Kasumi-1 (cell line): ENCODE measurements around the gene APOO.
"Not testable (repeated sequence)": the region's sequence is repeated elsewhere in the genome, so short reads cannot be mapped to it uniquely, and the experiment has no call there.

Source experiments
- DNase-seq, 2 experiments: peaks; one replicate each; lab custom pipeline; 2025; lab: John Stamatoyannopoulos, UW

The APOO gene

DNA sequence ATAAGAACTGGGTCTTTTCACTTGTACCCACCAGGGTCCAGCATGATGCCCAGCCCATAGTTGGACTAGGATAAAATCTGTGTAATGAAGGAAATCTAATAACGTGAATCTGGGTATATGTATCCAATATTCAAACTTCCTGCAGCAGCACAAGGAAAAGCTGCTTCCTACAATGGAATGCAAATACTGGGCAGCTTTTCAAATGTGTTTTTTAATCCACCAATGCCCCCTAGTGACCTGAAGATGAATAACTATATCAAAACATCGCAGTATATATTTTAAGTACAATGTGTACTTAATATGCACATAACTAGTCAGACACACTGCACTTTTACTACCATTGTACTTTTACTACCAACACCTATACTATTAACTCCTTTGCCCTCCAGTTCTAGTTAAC lies 5.3 kb downstream of the APOO start:
- peak; percentile 50 for DNase-seq

DNA sequence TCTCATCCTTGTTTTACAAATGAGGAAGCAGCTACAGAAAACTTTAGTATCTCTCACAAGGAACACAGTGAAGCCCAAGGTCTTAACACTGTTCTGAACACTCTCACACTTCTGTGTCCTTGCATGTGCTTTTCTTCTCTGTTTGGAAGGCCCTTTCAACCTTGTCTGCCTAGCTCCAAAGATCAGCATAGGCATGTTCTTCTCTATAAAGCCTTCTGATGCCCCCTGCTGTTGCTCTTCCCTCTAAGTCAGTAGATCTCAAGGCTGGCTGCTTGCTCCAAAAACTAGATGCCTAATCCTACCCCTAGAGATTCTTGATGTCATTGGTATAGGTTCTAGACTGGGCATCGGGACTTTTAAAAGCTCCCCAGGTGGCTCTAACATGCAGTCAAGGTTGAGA lies 5.9 kb downstream of the APOO start:
- DNase-seq, result peak; percentile 82 to 86

DNA sequence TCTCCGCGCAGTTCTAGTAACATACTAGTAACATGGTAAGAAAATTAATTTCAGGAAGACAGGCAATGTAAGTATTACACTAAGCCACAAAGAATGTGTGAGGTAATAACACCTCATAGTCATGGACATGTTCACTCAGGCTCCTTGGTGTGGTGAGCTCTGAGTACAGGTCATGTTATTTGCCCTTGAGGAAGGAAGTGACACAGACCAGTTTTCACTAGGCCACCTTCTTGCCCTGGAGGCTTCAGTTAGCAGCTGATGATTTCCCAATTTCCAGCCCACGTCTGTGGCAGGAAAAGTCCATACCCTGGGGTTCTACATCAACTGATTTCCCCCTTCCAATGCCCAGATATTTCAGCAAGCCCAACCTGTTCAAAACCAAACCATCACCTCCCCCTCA lies 6.7 kb downstream of the APOO start:
- DNase-seq, result peak; percentile 21 to 43

DNA sequence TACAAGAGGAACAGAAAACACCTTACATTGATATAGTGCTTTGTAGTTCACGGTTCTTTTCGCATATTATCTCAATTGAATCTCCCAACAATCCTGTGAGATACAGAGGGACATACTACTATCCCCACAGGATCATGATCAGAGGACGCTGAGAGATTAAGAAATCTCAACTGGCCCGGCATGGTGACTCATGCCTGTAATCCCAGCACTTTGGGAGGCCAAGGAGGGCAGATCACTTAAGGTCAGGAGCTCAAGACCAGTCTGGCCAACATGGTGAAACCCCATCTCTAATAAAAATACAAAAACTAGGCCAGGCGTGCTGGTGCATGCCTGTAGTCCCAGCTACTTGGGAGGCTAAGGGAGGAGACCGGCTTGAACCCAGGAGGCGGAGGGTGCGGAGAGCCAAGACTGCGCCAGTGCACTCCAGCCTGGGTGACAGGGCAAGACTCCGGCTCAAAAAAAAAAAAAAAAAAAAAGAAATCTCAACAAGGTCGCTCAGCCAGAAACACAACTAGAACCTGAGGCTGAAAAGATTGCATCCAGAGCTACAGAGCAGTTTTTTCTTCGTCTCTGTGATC lies 7.4 kb downstream of the APOO start:
- DNase-seq, result no peak

DNA sequence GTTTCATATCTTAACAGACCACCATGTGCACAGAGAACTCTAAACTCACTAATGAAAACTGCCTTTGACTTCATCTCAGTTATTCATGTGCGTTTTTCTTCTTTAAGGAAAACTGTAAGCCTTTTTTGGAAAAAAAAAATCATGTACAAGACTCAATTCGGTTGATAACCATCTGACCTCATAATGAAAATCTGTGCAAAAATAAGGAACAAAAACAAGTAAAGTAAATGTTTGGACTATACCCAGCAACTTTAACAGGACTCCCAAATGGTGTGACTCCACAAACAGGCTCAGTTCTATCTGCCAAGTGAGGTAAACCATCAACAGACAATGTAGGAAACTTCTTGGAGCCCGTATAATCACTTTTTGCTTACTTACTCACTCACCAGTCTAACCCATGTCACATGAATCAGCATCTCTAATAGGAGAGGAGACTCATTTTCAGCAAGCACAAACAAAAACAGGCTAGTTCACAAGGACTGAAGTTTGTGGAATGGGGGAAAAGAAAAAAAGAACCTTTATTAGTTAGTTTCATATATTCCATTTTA lies 9.3 kb downstream of the APOO start:
- no peak for DNase-seq

DNA sequence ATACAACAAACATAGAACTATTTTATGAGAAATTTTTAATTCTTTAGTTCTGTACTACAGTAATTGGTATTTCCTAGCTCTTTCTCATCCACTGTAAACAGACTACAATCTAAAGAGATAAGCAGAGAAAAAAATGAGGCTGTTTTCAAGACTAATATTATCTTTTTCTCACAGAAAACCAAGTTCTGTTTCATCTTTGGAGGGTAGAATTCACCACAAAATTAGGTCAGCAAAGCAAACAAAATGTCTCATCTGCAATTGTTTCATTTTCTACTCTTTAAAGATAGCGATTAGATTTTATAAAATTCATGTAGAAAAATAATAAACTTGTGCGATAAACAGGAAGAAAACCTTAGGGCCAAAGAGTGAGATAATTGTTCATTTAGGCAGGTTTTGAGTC lies 10.8 kb downstream of the APOO start:
- DNase-seq, result no peak

DNA sequence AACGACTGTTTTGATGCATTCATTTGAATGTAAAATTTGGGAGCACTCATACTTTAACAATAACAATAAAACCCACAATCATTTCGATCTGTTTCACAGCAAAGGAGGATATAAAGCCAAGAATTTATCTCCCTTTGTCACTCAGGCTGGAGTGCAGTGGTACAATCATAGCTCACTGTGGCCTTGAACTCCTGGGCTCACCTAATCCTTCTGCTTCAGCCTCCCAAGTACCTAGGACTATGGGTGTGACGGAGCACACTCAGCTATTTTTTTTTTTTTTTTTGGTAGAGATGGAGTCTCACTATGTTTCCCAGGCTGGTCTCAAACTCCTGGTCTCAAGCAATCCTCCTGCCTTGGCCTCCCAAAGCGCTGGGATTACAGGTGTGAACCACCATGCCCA lies 11.2 kb downstream of the APOO start:
- not testable (repeated sequence) for DNase-seq

DNA sequence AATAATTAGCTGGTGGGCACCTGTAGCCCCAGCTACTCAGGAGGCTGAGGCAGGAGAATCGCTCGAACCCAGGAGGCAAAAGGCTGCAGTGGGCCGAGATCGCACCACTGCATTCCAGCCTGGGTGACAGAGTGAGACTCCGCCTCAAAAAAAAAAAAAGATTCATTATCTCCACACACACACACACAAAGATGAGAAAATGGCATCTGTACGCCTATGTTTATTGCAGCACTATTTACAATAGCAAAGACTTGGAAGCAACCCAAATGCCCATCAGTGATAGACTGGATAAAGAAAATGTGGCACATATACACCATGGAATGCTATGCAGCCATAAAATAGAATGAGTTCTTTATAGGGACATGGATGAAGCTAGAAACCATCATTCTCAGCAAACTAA lies 12.7 kb downstream of the APOO start:
- DNase-seq, result not testable (repeated sequence)

DNA sequence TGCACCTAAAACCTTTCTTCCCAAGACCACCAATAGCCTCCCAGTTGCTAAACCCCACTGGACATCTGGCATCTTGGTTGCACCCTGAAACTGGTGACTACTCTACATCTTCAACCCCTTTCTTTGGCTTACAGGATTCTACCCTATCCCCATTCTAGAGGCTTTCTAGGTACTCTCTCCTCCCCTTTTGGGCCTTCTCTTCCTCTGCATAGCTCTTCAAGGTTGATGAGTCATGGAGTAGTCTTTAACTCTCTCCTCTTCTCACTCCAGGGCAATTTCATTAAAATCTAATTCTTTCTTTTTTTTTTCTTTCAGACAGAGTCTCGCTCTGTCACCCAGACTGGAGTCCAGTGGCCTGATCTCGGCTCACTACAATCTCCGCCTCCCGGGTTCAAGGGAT lies 16.8 kb downstream of the APOO start:
- DNase-seq, result no peak

DNA sequence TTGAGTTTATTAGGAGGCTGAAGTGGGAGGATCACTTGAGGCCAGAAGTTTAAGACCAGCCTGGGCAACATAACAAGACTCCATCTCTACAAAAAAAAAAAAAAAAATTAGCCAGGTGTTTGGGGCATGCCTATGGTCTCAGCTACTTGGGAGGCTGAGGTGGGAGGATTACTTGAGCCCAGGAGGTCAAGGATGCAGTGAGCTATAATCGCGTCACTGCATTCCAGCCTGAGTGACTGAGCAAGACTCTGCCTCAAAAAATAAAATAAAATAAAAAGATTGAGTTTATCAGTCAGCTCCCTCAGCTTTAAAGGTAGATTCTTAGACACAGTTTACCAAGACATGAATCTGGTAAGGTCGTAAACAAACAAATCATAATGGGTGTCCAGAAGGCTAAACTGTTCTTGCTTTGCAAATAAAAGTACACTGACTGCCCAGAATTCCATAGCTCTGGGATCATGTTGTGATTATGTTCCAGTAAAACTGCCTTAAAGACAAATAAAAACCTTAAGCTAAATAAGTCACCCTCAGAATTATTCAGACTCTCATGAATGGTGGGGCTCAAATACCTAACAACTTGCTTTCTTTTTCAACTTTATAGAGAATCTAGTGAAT lies 18.7 kb downstream of the APOO start:
- DNase-seq, result no peak

DNA sequence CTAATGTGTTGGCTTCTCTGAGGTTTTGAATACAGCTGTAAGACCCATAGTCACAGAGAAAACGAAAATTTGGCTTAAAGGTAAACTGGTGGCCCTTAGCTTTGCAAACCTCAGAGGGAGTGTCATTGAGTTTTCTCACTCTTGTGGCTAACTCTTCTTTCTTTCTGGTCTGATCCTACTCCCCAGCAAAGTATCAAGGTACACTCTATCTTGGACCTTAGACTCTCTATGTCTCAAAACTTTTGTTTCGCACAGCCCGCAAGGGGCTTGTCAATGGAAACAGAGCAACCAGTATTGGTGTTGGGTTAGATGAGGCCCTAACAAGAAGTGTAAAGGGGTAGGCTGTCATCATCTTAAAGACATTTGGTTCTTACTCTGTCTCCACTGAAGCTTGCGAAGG lies 19.8 kb downstream of the APOO start:
- no peak for DNase-seq

DNA sequence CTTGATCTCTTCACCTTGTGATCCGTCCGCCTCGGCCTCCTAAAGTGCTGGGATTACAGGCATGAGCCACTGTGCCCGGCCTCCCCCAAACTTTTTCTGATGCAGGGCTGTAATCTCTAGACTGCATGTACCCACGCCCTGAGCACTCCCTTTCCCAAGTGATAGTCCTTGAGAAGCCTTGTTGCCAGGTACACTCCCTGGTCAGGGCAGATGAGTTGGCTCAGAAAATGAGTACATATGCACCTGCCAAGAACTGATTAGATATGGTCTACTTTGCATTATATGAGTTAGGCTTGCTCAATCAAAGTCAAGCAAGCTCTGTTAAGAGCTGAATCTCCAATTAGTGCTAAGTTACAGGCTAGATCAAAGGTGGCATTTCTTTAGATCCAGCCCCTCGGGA lies 20.3 kb downstream of the APOO start:
- DNase-seq, result no peak

DNA sequence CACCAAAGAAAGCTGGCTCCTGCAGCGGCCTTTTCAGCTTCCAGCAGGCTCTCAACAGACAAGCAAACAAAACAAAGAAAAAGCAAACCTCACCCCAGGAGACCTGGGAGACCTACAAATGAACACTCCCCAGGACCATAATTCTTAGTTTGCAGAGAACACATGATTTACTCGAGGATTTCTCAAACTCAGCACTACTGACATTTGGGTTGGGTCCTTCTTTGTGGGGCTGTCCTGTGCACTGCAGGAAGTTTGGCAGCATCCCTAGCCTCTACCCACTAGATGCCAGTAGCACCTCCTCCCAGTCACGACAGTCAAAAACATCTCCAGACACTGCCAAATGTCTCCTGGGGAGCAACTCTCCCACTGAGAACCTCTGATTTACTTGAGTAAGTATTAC lies 21.9 kb downstream of the APOO start:
- DNase-seq, result no peak

DNA sequence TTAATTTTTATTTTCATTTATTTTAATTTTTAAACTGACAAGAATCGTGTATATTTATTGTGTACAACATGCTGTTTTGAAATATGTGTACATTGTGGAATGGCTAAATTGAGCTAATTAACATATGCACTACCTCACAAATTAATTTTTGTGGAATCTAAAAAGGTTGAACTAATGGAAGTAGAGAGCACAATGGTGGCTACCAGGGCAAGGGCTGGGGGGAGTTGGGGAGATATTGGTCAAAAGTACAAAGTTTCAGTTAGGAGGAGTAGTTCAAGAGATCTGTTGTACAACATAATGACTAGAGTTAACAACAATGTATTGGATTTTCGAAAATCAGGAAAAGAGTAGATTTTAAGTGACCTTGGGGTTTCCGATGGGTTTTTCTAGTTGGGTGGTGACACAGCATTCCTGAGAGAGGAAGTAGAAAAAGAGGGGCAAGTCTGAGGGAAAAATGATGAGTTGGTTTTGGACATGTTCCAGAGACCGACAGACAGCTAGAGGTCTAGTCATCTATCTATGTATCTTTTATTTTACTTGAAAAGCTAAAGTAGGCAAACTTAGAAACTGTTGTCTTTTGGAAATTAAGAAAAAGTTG lies 23.2 kb downstream of the APOO start:
- DNase-seq, result peak in 1 of 2 experiments; percentile 16

DNA sequence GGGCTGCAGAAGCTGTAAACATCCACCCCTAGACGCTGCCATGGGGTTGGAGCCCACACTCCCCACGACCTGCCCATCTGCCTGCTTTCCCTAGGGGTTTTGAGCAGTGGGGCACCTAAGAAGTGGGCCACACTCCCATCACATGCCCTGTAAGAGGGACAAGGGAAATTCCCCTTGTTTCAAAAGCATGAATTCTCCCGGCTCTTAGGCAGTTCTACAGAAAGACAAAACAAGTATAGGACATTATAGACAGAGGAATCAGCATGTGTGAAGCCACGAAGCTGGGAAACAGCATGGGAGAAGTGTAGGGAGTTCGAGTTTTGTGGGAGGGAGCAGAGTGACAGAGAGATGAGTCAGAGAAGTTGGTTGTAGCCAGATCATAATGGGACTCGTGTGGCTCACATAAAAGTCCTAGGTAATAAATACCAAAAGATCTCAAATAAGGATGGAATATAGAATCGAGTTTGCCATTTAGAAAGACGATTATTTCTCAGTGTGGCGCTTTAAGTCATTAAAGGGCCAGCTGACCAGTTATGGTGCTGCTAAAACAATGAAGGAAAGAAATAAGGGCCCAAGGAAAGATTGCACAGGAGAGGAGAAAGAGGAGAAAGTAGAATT lies 23.9 kb downstream of the APOO start:
- DNase-seq, result peak in 1 of 2 experiments; percentile 18

DNA sequence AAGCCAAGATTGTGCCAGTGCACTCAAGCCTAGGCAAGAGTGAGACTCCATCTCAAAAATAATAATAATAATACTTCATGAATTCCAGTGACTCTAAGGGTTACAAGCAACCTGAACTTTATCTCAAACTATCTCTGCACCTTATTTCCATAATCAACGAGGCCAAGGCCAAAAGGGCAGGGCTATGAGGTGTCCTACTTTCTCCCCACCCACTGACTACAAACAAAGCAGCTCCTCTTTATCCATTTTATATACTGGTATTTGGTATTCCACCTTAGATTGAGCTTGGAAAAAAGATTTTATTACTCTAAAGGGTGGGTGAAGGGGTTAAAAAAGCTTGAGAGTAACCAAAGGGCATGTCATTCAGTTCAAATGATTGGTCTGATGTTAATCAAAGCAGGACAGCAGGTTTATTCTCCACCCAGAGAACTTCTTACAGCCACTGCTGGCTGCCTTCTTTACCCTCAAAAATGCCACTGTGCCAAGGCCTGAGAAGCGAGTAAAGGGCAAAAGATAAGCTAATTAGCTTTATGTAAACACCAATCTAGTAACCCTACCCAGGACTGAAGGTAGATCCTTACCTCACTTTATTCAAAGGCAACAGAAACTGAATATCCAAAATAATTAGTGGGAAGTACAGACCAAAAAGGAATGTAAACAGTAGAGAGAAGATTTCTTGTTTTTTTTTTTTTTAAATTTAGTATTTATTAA lies 28.2 kb downstream of the APOO start:
- DNase-seq, result no peak

DNA sequence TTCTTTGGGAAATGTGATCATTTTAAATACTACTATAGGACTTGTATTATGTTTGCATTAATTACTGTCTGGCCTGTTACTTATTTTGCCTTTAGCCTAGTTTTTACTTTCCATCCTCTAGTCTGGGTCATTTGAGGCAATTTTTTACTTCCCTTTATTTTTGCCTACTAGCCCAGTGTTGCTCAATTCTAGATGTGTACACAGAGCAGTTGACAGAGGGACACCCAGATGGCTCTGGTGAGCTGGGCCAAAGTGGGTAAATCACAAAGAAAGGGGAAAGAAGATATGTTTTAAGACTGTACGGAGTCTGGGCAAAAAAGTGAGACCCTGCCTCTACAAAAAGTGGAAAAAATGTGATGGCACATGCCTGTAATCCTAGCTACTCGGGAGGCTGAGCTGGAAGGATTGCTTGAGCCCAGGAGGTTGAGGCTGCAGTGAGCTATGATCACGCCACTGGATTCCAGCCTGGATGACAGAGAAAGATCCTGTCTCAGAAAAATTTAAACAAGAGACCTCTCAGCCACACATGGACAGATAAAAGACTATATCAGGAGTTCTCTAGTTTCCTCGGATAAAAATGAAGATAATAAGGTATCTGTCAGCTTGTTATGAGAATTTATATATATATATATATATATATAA lies 35.7 kb downstream of the APOO start:
- DNase-seq, result peak; percentile 76 to 77

DNA sequence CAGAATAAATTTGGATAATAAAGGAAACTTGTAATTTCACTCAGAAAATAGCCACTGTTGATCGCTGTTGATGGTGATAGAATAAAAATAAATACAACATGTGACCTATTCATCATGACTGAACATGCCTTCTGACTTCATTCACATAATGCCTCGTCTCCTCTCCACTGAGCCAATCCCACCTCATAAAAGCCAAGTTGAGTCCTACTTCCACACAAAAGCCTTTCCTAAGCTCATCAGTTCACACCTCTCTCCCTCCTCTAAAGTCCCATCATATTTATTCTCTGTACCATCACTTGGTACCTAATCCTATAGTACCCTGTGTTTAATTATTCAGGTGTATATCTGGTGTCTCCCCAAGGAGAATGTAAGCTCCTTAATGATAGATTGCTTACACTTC lies 37.7 kb downstream of the APOO start:
- DNase-seq, result no peak

DNA sequence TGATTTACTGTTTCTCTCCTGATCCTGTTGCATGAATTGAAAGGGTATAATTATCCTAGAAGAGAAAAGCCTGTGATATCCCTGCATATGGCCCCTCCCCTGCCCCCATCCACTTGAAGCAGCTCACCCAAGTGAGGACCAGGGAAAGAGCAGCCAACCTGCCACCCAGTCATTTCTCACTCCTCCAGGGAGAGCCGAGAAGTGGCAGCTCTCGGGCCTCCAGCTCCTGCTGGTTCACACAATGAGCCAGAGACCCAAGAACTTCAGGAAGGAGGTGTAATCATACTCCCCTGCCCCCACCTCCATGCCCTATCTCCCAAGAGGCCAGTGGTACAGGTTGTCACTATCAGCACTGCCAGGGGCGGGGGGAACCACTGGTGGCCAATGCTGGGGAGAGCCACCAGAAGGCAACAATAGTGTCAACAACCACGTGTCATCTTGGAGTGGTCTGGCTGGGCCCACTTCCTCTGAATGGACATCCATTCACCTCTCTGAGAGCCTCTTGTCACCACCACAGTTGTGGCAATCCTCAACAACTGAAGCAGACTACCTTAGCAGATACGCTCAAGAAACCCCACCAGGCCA lies 42.9 kb downstream of the APOO start:
- DNase-seq, result no peak

DNA sequence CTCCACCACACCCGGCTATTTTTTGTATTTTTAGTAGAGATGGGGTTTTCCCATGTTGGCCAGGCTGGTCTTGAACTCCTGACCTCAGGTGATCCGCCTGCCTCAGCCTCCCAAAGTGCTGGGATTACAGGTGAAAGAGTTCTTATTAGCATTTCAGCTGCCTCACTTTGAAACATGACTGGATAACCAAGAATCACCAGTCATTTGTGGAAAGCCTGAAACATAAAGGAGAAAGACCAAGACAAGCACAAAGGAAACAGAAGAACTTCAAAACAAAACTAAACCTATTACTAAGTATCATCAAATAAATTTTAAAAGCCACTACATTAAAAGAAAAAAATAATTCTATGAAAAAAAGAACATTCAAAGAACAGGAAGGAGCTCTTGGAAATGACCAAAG lies 45.8 kb downstream of the APOO start:
- DNase-seq, result not testable (repeated sequence)

DNA sequence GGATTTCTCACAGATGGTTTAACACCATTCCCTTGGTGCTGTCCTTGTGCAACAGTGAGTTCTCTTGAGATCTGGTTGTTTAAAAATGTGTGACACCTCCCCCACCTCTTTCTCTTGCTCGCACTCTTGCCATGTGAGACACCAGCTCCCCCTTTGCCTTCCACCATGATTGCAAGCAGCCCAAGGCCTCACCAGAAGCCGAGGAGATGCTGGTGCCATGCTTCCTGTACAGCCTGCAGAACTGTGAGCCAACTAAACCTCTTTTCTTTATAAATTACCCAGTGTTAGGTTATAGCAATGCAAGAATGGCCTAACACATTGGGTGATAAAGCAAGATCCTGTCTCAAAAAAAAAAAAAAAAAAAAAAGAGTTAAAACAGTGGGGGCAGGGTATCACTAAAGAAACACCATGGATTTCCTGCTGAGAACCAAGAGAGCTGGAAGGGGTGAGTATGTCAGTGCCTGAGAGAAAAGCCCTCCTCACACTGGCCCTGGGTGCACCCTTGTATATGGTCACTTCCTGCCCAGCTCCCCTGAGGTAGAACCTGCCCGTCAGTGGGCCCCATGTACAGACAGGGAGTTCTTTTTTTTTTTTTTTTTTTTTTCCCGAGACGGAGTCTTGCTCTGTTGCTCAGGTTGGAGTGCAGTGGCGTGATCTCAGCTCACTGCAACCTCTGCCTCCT lies 46.4 kb downstream of the APOO start:
- DNase-seq, result no peak
